ENCODE data around the gene ATP1A3.
A peak's percentile ranks its signal among the peaks of the same experiment; 100 is the strongest.

The ATP1A3 gene

GRCh38 chr19:41967054-41967783 lies 26.8 kb downstream of the ATP1A3 start:
- H3K4me3 ChIP-seq (ENCODE audit: insufficient read depth, low read depth, low read length) = no peak overlapping the region
- no peak overlapping the region for H3K27ac ChIP-seq (ENCODE audit: insufficient read depth, low read depth, low read length, poor library complexity, severe bottlenecking)
- H3K27me3 ChIP-seq (ENCODE audit: control insufficient read depth, insufficient read depth, low read length, poor library complexity, severe bottlenecking) = no peaks in the 10 kb centered on the region
- H3K36me3 ChIP-seq (ENCODE audit: control insufficient read depth, insufficient read depth, low read length) = no peaks in the 10 kb centered on the region
- no peaks in the 10 kb centered on the region for H3K4me1 ChIP-seq (ENCODE audit: control insufficient read depth, insufficient read depth, low read length)
- 90 to 92% methylated on average over 26 of the region's 26 CpGs for WGBS, 2 experiments
- no peaks in the 10 kb centered on the region for H3K9me3 ChIP-seq (ENCODE audit: control insufficient read depth, low read length)

DNA sequence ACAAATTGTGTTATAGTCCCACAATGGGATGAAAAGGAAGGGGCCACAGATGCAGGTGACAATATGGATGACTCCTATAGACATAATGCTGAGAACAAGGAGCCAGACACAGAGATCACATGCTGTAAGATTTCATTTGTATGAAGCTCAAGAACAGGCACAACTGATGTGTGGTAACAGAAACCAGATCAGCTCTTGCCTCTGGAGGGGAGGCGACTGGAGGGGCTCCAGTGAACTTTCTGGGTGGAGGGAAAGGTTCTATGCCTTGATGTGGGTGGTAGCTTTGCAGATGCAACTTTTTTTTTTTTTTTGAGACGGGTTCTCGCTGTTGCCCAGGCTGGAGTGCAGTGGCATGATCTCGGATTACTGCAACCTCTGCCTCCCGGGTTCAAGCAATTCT lies 28.9 kb downstream of the ATP1A3 start:
- WGBS, 2 experiments = 86 to 90% methylated on average over 5 of the region's 5 CpGs
- no peaks in the 10 kb centered on the region for H3K36me3 ChIP-seq (ENCODE audit: control insufficient read depth, insufficient read depth, low read length)
- H3K9me3 ChIP-seq (ENCODE audit: control insufficient read depth, low read length) = no peaks in the 10 kb centered on the region
- H3K27me3 ChIP-seq (ENCODE audit: control insufficient read depth, insufficient read depth, low read length, poor library complexity, severe bottlenecking) = no peaks in the 10 kb centered on the region
- H3K4me1 ChIP-seq (ENCODE audit: control insufficient read depth, insufficient read depth, low read length) = no peaks in the 10 kb centered on the region
- H3K27ac ChIP-seq (ENCODE audit: insufficient read depth, low read depth, low read length, poor library complexity, severe bottlenecking) = no peak overlapping the region
- no peak overlapping the region for H3K4me3 ChIP-seq (ENCODE audit: insufficient read depth, low read depth, low read length)

GRCh38 chr19:41960973-41961372 lies 33.1 kb downstream of the ATP1A3 start:
- Histone ChIP-seq H3K36me3 (ENCODE audit: control insufficient read depth, insufficient read depth, low read length) (no peaks in the 10 kb centered on the region), H3K9me3 (ENCODE audit: control insufficient read depth, low read length) (no peaks in the 10 kb centered on the region), H3K27ac (ENCODE audit: insufficient read depth, low read depth, low read length, poor library complexity, severe bottlenecking) (no peak overlapping the region), H3K27me3 (ENCODE audit: control insufficient read depth, insufficient read depth, low read length, poor library complexity, severe bottlenecking) (no peaks in the 10 kb centered on the region), H3K4me3 (ENCODE audit: insufficient read depth, low read depth, low read length) (no peak overlapping the region), H3K4me1 (ENCODE audit: control insufficient read depth, insufficient read depth, low read length) (peaks cover 10% of the 10 kb centered on the region)
- 93 to 94% methylated on average over 5 of the region's 5 CpGs for WGBS, 2 experiments

- WGBS, 2 experiments = 4 to 5% methylated on average over 46 of the region's 46 CpGs
- Histone ChIP-seq H3K27me3 (ENCODE audit: control insufficient read depth, insufficient read depth, low read length, poor library complexity, severe bottlenecking) (no peaks in the 10 kb centered on the region), H3K27ac (ENCODE audit: insufficient read depth, low read depth, low read length, poor library complexity, severe bottlenecking) (peak within 1 kb of the TSS; percentile 82), H3K36me3 (ENCODE audit: control insufficient read depth, insufficient read depth, low read length) (no peaks in the 10 kb centered on the region), H3K9me3 (ENCODE audit: control insufficient read depth, low read length) (no peaks in the 10 kb centered on the region), H3K4me1 (ENCODE audit: control insufficient read depth, insufficient read depth, low read length) (peaks cover 10% of the 10 kb centered on the region), H3K4me3 (ENCODE audit: insufficient read depth, low read depth, low read length) (peak within 1 kb of the TSS; percentile 93)
Observed at GRCh38 chr19:41959056-41960053, 34.7 kb downstream of the ATP1A3 start, which contains the start of gene RABAC1. Gene RABAC1, minus strand, starts transcription at chr19:41959321. Its CDS starts 29 bp downstream, at chr19:41959292.

DNA sequence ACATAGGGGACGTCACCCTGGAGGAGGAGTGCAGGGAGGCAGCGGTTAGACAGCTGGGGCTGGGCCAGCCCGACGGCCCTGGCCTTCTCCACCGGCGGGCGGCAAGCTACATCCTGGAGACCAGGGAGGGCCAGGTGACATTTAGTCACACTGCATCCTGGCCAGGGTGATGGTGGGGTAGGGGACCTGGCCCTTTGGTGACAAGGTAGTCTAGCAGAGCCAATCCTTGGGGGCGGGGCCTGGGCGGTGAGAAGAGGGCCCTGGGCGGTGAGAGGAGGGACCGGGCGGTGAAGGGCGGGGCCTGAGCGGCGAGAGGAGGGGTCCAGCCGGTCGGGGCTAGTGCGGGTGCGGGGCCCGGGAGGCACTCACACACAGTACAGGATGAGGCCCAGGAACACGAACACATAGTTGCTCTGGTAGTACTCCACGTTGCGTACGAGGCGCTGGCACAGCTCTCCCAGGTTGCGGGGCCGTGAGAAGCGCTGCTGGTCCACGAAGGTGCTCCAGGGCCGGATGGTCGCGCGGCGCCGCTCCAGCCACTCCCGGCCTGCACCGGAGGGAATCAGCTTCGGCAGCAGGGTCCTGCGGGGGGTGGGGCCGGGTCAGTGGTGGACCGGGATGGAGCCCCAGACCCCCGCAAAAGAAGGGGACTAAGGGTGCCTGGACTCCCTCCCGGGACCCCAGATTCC lies 35.5 kb downstream of the ATP1A3 start:
- peak overlapping the region; percentile 82 for H3K27ac ChIP-seq (ENCODE audit: insufficient read depth, low read depth, low read length, poor library complexity, severe bottlenecking)
- H3K9me3 ChIP-seq (ENCODE audit: control insufficient read depth, low read length) = no peaks in the 10 kb centered on the region
- H3K27me3 ChIP-seq (ENCODE audit: control insufficient read depth, insufficient read depth, low read length, poor library complexity, severe bottlenecking) = no peaks in the 10 kb centered on the region
- H3K4me3 ChIP-seq (ENCODE audit: insufficient read depth, low read depth, low read length) = peak overlapping the region; percentile 93
- H3K4me1 ChIP-seq (ENCODE audit: control insufficient read depth, insufficient read depth, low read length) = peaks cover 10% of the 10 kb centered on the region
- no peaks in the 10 kb centered on the region for H3K36me3 ChIP-seq (ENCODE audit: control insufficient read depth, insufficient read depth, low read length)
- 3% methylated on average over 43 of the region's 43 CpGs for WGBS, 2 experiments

DNA sequence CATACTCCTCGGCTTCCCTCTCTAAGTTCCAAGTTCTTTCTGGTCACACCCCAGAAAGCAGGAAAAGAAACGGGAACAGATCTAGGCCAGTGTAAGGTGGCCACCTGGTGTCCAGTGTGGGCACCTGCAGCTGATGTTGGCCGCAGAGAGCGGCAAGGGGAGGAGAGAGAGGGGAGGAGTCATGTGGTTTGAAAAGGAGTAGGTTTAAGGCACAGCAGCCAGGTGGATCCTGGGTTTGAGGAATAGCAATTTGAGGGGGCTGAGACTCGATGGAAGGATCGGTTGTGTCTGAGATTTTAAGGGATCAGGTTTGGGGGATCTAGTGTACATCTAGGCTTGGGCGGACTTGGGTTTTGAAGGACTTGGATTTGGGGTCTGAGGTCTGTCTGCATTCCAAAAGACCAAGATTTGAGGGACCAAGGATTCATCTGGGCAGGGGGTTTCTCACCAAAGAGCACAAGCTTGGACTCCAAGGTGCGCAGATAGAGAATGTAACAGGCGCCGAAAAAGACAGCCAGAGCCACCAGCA lies 36.1 kb downstream of the ATP1A3 start:
- peak overlapping the region; percentile 36 for H3K27ac ChIP-seq (ENCODE audit: insufficient read depth, low read depth, low read length, poor library complexity, severe bottlenecking)
- H3K4me3 ChIP-seq (ENCODE audit: insufficient read depth, low read depth, low read length) = peak overlapping the region; percentile 93
- no peaks in the 10 kb centered on the region for H3K36me3 ChIP-seq (ENCODE audit: control insufficient read depth, insufficient read depth, low read length)
- no peaks in the 10 kb centered on the region for H3K9me3 ChIP-seq (ENCODE audit: control insufficient read depth, low read length)
- H3K27me3 ChIP-seq (ENCODE audit: control insufficient read depth, insufficient read depth, low read length, poor library complexity, severe bottlenecking) = no peaks in the 10 kb centered on the region
- WGBS, 2 experiments = 15 to 18% methylated on average over 10 of the region's 10 CpGs
- peaks cover 10% of the 10 kb centered on the region for H3K4me1 ChIP-seq (ENCODE audit: control insufficient read depth, insufficient read depth, low read length)

DNA sequence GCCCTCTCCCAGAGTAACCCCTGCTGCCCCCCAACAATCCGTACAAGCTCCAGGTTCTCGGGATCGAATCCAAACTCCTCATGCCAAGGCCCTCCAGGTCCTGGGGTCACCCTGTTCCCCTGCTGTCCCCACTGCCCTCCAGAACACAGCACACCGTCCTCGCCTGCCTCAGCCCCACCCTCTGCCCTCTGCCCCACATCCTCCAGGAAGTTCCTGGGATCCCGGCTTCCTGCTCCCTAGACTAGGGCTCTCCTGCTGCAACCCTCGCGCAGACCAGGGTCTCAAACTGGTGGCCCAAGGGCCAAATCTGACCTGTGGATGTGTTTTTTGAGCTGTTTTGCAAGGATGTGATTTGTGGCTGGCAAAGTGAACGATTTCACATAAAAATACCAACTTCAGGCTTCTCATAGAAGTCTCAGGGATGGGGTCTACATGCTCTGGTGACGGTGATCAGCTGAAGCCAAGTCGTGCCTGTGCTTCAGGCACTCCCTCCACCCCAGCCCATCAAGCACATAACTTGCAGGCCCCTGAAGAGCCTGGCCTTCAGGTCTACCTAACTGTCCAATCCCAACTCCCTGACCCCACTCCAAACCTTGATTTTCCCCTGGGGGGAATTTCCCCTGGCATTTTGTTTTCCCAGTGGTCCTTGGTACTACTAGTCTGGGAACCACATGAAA lies 36.7 kb downstream of the ATP1A3 start:
- no peaks in the 10 kb centered on the region for H3K36me3 ChIP-seq (ENCODE audit: control insufficient read depth, insufficient read depth, low read length)
- H3K27ac ChIP-seq (ENCODE audit: insufficient read depth, low read depth, low read length, poor library complexity, severe bottlenecking) = no peak overlapping the region
- H3K4me3 ChIP-seq (ENCODE audit: insufficient read depth, low read depth, low read length) = no peak overlapping the region
- H3K27me3 ChIP-seq (ENCODE audit: control insufficient read depth, insufficient read depth, low read length, poor library complexity, severe bottlenecking) = no peaks in the 10 kb centered on the region
- H3K4me1 ChIP-seq (ENCODE audit: control insufficient read depth, insufficient read depth, low read length) = peaks cover 10% of the 10 kb centered on the region
- 90 to 91% methylated on average over 11 of the region's 11 CpGs for WGBS, 2 experiments
- no peaks in the 10 kb centered on the region for H3K9me3 ChIP-seq (ENCODE audit: control insufficient read depth, low read length)

- Histone ChIP-seq H3K9me3 (ENCODE audit: control insufficient read depth, low read length) (no peaks in the 10 kb centered on the region), H3K4me1 (ENCODE audit: control insufficient read depth, insufficient read depth, low read length) (peaks cover 10% of the 10 kb centered on the region), H3K27me3 (ENCODE audit: control insufficient read depth, insufficient read depth, low read length, poor library complexity, severe bottlenecking) (no peaks in the 10 kb centered on the region), H3K4me3 (ENCODE audit: insufficient read depth, low read depth, low read length) (no peak overlapping the region), H3K36me3 (ENCODE audit: control insufficient read depth, insufficient read depth, low read length) (no peaks in the 10 kb centered on the region), H3K27ac (ENCODE audit: insufficient read depth, low read depth, low read length, poor library complexity, severe bottlenecking) (no peak overlapping the region)
- WGBS, 2 experiments = 93 to 95% methylated on average over 13 of the region's 13 CpGs
Observed at GRCh38 chr19:41956621-41957020, 37.4 kb downstream of the ATP1A3 start.

DNA sequence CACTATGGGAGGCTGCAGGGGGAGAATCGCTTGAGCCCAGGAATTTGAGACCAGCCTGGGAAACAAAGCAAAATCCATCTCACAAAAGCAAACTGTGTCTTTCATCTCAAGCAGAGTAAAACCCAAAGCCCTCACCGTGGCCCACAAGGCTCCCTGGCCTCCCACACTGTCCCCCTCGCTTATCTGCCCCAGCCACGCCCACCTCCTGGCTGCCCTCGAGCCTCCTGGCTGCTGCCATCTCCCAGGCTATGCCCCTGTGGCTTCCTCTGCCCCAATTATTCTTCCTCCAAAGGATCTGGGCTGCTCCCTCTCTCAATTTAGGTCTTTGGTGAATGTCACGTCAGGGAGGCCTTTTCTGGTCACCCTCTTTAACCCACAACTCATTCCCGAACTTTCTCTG lies 38.5 kb downstream of the ATP1A3 start:
- Histone ChIP-seq H3K27me3 (ENCODE audit: control insufficient read depth, insufficient read depth, low read length, poor library complexity, severe bottlenecking) (no peaks in the 10 kb centered on the region), H3K4me3 (ENCODE audit: insufficient read depth, low read depth, low read length) (no peak overlapping the region), H3K27ac (ENCODE audit: insufficient read depth, low read depth, low read length, poor library complexity, severe bottlenecking) (no peak overlapping the region), H3K9me3 (ENCODE audit: control insufficient read depth, low read length) (no peaks in the 10 kb centered on the region), H3K36me3 (ENCODE audit: control insufficient read depth, insufficient read depth, low read length) (no peaks in the 10 kb centered on the region), H3K4me1 (ENCODE audit: control insufficient read depth, insufficient read depth, low read length) (peaks cover 10% of the 10 kb centered on the region)
- 80 to 84% methylated on average over 7 of the region's 7 CpGs for WGBS, 2 experiments

All from ectodermal cell (in vitro differentiated cells).